ENCODE measurements around the gene FIBCD1.

The FIBCD1 gene

DNA sequence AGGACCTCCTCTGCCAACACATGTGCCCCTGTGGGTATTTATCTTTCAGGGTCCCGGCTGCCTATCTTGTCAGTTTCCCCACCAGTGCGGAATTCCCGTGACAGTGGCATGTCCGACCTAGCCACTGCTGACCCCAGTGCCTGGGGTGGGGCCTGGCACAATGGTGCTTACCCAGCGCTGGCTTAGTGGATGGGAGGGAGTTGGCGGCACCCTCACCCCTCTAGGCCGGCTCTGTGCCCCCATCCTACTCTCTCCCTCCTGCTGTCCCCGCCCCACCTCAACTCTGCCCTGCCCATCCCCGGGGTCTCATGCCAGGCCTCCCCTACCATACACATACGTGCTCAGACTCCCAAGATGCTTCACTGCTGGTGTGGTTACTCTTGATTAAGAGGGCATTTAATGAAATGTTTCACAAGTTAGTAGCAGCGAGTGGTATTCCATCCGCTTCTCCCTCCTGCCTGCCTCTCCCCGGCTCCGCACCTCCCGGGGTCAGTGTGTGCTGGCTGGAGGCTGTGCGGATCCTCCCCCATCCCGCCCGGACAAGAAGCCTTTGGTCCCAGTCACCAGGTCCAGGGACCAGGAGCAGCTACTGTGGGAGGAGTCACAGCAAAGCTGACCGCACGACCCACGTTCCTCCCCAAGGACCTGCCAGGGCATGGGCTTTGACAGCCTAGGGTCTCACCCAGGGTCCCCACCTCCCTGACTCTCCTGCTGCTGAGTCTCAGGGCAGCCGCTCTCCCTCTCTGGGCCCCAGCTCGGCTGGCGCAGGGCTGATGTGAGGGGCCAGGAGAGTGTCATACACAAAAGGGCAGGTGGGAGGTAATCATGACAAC, 32.9 kb downstream of the FIBCD1 start:
- DNase-seq, result no peak

DNA sequence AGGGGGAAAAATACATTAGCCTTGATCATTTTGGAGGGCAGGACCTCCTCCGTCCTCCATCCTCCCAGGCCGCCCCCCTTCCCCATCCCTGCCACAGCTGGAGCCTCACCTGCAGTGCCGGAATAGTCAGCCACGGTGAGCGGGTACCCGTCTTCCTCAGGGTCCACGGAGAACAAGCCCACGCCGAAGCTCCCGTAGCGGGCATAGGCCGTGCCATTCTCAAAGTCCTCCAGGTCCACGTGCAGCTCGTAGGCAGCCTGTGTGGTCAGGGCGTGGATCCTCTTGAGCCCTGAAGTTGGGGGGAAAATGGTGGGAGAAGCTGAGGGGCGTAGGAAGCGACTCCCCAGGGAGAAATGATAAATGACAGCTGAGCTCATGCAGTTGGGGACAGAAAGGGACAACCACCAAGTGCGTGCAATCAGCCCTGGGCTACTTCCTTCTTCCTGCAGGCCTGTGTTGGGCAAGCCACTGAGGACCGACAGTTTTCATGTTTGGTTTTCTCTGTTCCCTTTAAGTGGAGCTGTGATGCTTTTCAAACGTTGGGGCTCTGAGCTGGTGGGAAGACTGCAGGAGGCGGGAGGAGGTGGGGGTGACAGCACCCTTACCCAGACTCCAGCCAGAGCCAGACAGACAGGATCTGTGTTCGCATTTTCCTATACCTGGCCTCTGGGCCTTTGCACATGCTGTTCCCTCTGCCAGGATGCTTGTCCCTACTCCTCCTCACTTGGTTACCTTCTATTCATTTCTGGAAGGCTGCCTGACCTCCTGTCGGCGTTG, 33.7 kb downstream of the FIBCD1 start:
- DNase-seq, result no peak

DNA sequence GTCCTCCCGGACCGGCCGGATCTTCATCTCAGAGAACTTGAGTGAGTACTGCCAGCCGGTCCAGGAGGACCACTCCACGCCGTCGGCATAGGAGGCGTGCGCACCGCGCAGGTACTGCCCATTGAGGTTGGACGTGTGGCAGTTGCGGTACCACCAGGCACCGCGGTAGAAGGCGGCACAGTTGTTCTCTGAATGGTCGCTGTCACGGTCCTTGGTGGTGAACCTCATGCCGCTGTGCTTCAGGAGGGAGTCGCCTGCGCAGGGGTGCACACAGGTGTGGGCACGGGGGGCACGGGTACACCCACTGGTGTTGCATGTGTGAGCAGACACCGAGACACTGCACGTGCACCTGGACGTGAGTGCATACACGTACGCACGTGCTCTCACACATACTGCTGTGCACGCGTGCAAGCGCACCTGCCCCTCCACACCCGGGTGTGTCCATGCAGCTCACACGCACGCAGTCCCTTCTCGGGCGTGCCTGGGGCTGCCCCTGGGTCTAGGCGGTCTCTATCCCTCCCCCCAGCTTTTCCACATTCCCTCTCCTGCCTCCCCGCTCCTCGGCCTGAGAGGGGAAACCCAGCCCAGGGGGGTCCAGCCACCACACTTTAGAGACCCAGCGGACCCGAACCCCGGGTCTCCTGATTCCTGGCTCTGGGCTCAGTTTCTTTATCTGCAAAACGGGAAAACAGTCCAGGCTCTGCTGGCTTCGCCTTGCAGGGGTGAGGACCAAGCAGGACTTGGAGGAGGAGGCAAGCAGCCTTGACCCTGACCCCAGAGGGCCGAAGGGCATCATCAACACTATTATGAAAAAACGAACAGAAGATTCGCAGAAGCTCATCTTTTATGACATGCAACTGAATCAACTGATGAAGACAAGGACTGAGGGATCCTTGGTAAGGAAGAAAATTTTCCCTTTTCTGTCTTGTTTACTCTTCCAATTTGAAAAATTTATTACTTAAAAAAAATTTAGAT, 34.7 kb downstream of the FIBCD1 start:
- no peak for DNase-seq

GRCh38 chr9:130903194-130904069, 35.6 kb downstream of the FIBCD1 start:
- no peak for DNase-seq

DNA sequence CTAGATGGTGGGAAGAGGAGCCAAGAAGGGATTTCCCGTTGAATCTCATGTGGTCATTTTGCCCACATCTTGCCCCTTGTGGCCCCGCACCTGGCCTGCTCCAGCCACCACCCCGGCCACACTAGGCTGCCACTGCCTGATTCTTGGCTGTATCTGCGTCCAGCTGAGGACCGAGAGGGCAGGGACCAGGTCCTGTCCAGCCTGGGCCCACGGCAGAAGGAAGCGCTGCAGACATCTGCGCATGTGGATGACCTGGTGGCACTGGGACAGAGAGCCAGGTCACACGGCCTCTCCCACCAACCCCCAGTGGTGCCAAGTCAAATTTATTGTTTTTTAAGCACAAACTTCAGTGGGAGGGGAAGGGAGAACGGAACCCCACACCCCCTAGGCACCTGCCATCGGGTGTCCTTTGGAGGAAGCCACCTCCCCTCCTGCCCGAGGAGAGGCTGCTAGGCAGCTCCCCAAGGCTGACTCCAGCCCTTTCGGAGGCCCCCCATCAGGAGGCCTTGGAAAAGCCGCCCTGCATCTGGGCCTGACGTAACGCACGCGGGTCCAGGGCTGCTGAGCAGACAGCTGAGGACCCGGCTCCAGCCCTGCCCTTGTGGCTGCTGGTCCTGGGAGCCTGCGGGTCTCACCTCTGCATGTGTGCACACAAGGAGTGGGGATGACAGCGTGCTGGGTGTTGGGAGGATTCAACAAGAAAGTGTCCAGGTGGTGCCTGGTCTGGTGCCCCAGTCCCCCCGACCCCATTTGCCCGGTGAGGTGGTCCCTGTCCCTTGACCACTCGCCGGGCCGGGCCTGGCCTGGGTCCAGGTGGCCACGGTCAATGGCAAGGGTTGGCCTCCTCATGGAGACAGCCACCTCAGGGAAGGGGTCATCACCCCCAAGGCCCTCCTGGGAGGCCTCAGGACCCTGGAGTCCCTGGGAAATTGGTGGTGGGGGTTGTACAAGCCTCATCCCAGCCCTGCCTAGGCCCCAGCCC, 36.6 kb downstream of the FIBCD1 start:
- DNase-seq, result no peak

DNA sequence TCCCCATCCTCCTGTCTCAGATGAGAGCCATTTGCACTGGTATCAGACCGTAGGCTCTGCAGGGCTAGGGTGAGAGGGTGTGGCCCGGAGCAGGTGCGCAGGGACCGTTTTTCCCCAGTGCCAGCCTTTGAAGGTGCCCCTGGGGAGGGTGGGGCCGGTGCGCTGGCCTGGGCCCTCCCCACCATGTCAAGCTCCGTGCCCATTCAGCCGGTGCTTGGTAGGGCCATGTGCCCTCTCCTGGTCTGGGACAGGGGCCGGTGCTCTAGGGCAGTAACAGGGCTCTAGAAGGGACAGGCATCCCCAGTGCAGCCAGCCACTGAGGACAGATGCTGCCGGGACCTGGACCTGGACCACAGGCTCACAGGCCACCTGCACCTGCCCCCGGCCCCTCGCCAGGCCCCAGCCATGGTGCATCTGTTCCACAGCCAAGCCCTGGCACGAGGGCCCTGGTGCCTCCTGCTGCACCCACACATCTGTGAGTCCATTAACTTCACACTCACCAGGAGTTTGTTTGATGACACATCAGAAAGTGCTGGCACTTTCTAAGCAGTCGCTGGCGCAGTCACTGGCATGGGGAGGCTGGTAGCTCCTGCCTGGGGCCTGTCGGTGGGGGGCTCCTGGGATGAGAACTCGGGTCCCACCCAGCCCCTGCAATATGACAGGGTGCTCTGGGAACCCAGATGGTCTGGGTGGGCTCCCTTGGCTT, 37.4 kb downstream of the FIBCD1 start:
- DNase-seq, result no peak

DNA sequence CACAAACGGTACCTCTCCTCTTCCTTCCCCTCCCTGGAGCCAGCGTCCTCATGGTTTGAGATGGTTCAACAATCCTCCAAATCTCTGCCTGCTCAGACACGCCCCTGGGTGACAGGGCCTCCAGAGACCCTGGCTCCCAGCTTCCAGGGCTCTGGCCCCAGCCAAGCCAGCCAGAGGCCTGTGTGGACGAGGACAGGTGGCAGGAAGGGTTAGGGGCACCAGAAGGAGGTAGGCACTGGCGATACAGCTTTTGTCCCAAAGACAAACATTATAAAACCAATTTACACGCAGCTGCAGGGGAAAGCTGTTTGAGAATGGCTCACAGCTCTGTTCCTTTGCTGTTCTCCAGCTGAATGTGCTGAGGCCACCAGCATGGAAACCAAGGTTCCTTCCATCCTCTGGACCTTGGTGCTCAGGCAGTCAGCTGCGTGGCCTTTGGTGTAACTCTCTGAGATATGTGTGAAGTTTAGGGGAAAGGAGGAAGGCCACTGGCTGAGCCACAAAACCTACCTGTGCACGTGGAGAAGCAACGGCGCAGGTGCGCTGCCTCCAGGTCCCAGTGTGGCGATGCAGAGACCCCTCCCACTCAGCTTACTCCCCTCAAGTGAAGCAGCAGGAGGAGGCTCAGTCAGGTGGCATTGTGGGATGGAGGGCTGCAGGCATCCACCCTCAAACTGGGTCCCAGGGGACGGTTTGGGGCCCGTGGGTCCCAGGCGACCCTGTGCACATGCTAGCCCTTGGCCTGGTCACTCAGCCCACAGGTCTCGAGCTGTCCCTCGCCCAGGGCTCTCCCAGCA, 38.1 kb downstream of the FIBCD1 start:
- DNase-seq, result no peak

DNA sequence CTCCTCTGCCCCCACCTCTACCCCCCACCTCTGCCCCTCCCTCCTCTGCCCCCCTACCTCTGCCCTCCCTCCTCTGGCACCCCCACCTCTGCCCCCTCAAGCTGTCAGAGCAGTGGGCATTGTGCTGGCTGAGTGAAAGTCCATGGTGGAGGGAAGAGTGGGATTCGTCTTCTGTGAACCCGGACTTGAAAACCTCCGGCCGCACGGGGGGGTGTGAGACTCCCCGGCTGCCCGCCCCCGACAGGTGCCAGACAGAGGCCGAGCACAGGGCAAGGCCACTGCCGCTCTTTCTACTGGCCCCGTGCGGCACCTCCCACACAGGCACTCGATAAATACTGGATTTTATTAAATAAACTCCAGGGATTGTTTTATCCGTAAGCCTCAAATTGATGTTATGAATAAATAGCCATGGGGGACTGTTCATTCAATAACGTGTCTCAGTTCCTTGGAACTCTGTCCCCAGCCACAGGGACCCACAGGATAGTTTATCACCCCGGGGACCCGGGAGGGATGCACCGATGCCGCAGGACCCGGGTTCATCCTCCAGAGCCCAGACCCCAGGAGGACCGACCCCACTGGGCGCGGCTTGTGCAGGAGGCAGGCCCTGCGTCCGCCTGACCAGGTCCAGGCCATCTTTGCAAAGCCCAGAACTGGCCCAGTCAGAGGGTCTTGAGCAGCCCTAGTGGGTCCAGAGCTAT, 39.8 kb downstream of the FIBCD1 start:
- no peak for DNase-seq

- DNase-seq, result no peak
Observed at GRCh38 chr9:130898552-130898852, 40.5 kb downstream of the FIBCD1 start.

DNA sequence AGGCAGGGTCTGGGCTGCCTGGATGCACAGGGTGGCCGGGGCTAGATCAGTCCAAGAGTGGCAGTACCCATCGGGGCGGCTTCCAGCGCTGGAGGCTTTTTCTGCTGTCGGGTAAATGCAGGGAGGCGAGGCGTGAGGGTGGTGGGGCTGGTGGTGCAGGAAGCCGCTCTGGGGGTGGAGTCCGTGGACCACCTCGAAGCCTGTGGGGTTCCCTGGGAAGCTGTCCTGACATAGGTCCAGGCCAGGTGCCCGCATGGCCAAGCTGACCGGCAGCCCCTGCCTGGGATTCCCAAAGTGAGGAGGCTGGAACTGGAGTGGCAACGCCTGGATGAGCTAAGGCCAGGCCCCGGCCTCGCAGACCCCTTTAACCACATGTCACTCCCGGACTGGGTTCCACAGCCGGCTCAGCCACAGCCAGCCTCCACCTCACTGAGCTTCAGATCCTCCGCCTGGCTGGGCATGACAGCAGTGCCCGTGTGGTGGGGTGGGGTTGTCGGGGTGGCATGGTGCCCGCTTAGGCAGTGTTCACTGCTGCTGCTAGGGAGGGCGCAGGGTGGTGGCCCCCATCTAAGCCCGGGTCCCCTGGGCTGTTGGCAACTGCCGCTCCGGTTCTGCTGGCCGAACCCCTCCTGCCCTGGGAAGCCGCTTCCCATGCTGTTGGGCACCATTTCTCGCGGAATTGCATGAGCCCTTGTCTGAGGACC, 41.0 kb downstream of the FIBCD1 start:
- DNase-seq, result no peak

- DNase-seq, result no peak
Observed at GRCh38 chr9:130897105-130897751, 41.8 kb downstream of the FIBCD1 start.

DNA sequence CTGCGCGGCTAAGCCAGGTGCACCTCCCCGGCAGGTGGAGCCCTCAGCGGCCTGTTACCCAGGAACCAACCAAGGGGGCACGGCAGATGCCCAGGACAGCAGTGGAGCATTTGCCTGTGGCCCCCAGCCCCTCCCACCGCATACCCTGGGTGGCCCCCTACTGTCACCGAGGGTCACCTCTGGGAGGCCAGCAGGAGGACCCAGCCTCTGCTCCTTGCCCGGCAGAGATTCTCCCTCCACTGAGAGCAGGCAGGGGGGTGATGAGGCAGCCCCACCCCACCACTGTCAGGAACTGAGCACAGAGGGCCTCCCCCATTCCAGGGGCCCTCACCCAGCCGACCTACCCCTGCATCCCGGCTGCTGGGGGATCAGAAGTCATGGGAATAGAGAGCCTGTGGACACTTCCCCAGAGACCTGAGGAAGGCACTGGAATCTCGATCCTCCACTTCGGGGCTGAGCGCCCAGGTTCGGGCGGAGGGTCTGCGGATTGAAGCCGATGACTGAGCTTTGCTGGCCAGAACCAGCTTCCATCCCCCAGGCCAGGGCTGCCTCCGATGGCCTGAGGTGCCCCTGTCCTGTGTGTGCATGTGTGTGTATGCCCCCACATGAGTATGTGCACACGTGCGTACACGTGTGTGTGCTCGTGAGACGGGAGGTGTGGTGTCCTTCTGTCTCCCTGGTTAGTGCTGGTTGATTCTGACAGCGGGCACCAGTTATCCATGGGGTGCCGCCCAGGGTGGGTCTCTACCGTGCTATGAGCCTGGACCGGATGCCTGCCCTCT, 42.6 kb downstream of the FIBCD1 start, which contains the start of gene QRFP:
QRFP (minus strand) TSS at position 580 of the 782 bp plus-strand sequence. CDS start 2,974 bp downstream, outside the sequence.
- DNase-seq, result no peak

- no peak for DNase-seq
Observed at GRCh38 chr9:130895481-130896232, 43.4 kb downstream of the FIBCD1 start.

GRCh38 chr9:130895038-130895437, 44.0 kb downstream of the FIBCD1 start:
- no peak for DNase-seq

DNA sequence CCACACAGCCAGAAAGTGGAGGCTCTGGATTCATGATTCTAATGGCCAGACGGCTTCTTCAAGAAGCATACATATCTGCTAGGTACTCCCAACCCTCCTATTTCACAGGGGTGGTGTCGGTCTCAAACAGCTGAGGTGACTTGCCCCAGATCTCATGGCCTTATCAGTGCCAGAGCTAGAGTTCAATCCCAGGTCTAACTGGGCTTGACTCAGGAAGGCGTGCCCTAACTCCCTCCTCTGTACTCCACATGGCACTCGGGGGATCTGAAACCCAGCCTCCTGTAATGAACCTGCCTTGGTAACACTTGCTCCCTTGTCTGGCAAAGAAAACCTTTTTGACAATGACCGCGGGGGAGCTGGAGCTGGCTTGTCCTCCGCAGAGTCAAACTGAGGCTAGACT, 44.5 kb downstream of the FIBCD1 start:
- no peak for DNase-seq

Data from activated effector memory CD4-positive, alpha-beta T cell treated with anti-CD3 and anti-CD28 coated beads, Interleukin-2, amount 50 U/mL, for 16 hours (primary cell).